ENCODE measurements around the gene LIG3. TPM values are rescaled to one million over a fixed set of nuclear protein-coding genes. Genes with fewer than 3 reads are reported as not detected.

The LIG3 gene
- total RNA-seq, 5 donors from 2014 or later (not counting 1 experiment from before 2014, with no cell fraction given) = 42.7 to 52.7 (median 49.8) TPM

DNA sequence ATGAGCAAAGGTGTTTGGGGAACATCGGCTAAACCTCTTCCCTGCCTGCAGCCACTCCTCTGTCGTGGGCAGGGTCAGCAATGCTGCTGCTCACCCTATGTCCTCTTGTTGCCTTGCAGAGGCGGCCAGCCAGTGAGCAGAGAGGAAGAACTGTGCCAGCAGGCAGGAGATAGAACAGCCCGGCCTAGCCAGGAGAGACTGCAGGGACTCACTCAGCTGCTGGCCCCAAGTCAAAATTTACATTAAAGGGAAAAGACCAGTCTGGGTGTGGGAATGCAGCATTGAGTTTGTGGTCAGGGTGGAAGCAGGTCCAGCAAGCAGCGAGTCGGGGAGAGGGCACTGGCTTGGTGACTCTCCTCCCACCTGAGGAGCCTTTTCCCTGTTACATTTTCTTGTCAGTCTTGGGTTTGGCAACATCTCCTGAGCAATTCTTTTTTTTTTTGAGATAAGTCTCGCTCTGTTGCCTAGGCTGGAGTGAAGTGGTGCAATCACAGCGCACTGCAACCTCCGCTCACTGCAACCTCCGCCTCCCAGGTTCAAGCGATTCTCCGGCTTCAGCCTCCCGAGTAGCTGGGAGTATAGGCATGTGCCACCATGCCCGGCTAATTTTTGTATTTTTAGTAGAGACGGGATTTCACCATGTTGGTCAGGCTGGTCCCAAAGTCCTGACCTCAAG is 22.7 kb downstream of the LIG3 start:
- WGBS (ENCODE audit: insufficient coverage) = 96% methylated on average over 10 of the region's 15 CpGs
- no peaks in the 10 kb centered on the region for H3K9me3 Mint-ChIP-seq
- H3K27ac ChIP-seq (ENCODE audit: low read length) = no peak overlapping the region
- no peaks in the 10 kb centered on the region for H3K9me3 ChIP-seq
- H3K36me3 ChIP-seq (ENCODE audit: control insufficient read depth in 2 of 2, extremely low read depth in 1 of 2, insufficient read depth in 1 of 2, low read length in 1 of 2) = peaks cover 11 to 49% of the 10 kb centered on the region in 2 donors
- H3K27ac Mint-ChIP-seq = peak overlapping the region; percentile 55
- ChIA-PET CTCF (no interaction called here), POLR2A (interaction anchor here in 1 of 2 donors (0.7 kb wide), 1 partner anchor 70 kb away, joined by 3 read pairs; no protein-coding TSS in a partner anchor)
- no peak overlapping the region for H3K4me3 Mint-ChIP-seq
- peaks cover 36% of the 10 kb centered on the region for H3K36me3 Mint-ChIP-seq
- H3K27me3 ChIP-seq (replicated peaks in 1 of 2; ENCODE audit: control insufficient read depth in 2 of 2, extremely low read depth in 1 of 2, insufficient read depth in 2 of 2, low read length in 1 of 2) = no peaks in the 10 kb centered on the region
- ATAC-seq (replicated peaks in 1 of 4) (no peak), DNase-seq (no peak)
- no peaks in the 10 kb centered on the region for H3K27me3 Mint-ChIP-seq
- H3K4me1 Mint-ChIP-seq = peaks cover 5 to 12% (median 6%) of the 10 kb centered on the region in 3 donors
- H3K4me1 ChIP-seq (ENCODE audit: control insufficient read depth in 1 of 2, extremely low read depth in 1 of 2, insufficient read depth in 2 of 2, low read length in 2 of 2) = peaks cover 0 to 7% of the 10 kb centered on the region in 2 experiments
- no peak overlapping the region for H3K4me3 ChIP-seq (ENCODE audit: control insufficient read depth in 1 of 2, extremely low read depth in 1 of 2, low read length in 1 of 2)

DNA sequence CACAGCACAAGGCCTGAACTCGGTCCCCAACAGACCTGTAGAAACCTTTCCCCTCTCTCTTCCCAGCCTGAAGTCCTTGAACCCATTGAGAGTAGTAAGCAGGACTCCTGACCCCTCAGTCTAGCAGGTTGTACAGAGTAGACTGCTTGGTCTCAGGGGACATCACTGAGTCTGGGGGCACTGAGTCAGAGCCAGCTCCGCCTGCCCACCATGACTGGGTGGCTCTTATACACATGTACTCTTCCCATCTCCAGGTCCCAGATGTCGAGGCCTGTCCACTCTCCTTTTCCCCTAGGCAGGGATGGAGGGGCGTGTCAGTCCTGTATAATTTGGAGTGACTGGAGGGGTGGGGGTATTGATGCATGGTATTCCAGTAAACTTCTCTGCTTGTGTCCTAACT is 23.5 kb downstream of the LIG3 start:
- no peaks in the 10 kb centered on the region for H3K9me3 Mint-ChIP-seq
- H3K36me3 Mint-ChIP-seq = peaks cover 34% of the 10 kb centered on the region
- Histone ChIP-seq H3K4me1 (ENCODE audit: control insufficient read depth in 1 of 2, extremely low read depth in 1 of 2, insufficient read depth in 2 of 2, low read length in 2 of 2) (no peaks in the 10 kb centered on the region), H3K27ac (ENCODE audit: low read length) (no peak overlapping the region), H3K4me3 (ENCODE audit: control insufficient read depth in 1 of 2, extremely low read depth in 1 of 2, low read length in 1 of 2) (no peak overlapping the region), H3K36me3 (ENCODE audit: control insufficient read depth in 2 of 2, extremely low read depth in 1 of 2, insufficient read depth in 1 of 2, low read length in 1 of 2) (peaks cover 11 to 51% of the 10 kb centered on the region in 2 donors), H3K9me3 (no peaks in the 10 kb centered on the region), H3K27me3 (replicated peaks in 1 of 2; ENCODE audit: control insufficient read depth in 2 of 2, extremely low read depth in 1 of 2, insufficient read depth in 2 of 2, low read length in 1 of 2) (no peaks in the 10 kb centered on the region)
- ATAC-seq (replicated peaks in 1 of 4) (no peak), DNase-seq (no peak)
- CTCF ChIA-PET = no interaction called here
- peak overlapping the region; percentile 52 to 55 for H3K27ac Mint-ChIP-seq
- no peak overlapping the region for H3K4me3 Mint-ChIP-seq
- H3K4me1 Mint-ChIP-seq = peaks cover 0 to 7% (median 0%) of the 10 kb centered on the region in 3 donors
- POLR2A ChIA-PET = interaction anchor here in 1 of 2 donors (0.7 kb wide), 1 partner anchor 71 kb away, joined by 3 read pairs; no protein-coding TSS in a partner anchor
- H3K27me3 Mint-ChIP-seq = no peaks in the 10 kb centered on the region
- WGBS (ENCODE audit: insufficient coverage) = no CpG with 5 or more reads among the region's 4 CpGs

DNA sequence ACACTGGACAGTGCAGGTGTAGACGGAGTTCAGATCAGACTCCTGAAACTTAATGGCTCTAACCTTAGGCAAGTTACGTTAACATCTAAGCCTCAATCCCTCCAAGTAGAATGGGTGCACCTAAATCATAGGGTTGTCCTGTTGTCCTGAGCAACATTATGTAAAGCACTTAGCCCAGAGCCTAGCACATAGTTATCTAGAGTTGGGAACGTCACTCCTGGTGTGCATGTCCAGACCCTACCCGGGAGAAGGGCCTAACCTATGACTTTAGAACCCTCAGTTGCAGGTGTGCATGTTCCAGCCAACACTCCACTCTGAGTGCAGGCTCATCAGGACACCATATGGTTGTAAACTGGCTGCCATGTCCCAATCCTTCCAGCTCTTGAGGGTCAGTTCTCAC is 26.0 kb downstream of the LIG3 start:
- Histone ChIP-seq H3K4me1 (ENCODE audit: control insufficient read depth in 1 of 2, extremely low read depth in 1 of 2, insufficient read depth in 2 of 2, low read length in 2 of 2) (no peaks in the 10 kb centered on the region), H3K4me3 (ENCODE audit: control insufficient read depth in 1 of 2, extremely low read depth in 1 of 2, low read length in 1 of 2) (no peak overlapping the region), H3K27ac (ENCODE audit: low read length) (no peak overlapping the region), H3K27me3 (replicated peaks in 1 of 2; ENCODE audit: control insufficient read depth in 2 of 2, extremely low read depth in 1 of 2, insufficient read depth in 2 of 2, low read length in 1 of 2) (no peaks in the 10 kb centered on the region), H3K36me3 (ENCODE audit: control insufficient read depth in 2 of 2, extremely low read depth in 1 of 2, insufficient read depth in 1 of 2, low read length in 1 of 2) (peaks cover 11 to 58% of the 10 kb centered on the region in 2 donors), H3K9me3 (no peaks in the 10 kb centered on the region)
- 95% methylated on average over 3 of the region's 4 CpGs for WGBS (ENCODE audit: insufficient coverage)
- H3K27me3 Mint-ChIP-seq = no peaks in the 10 kb centered on the region
- H3K4me3 Mint-ChIP-seq = no peak overlapping the region
- ChIA-PET CTCF (interaction anchor here in 1 of 2 donors (0.7 kb wide), 1 partner anchor 22 kb away, joined by 5 read pairs; no protein-coding TSS in a partner anchor), POLR2A (no interaction called here)
- DNase-seq (no peak), ATAC-seq (replicated peaks in 1 of 4) (peak in 1 of 4 experiments; percentile 20)
- peaks cover 44% of the 10 kb centered on the region for H3K36me3 Mint-ChIP-seq
- peaks cover 0 to 7% (median 0%) of the 10 kb centered on the region in 3 donors for H3K4me1 Mint-ChIP-seq
- no peaks in the 10 kb centered on the region for H3K9me3 Mint-ChIP-seq
- H3K27ac Mint-ChIP-seq = peak overlapping the region in 1 of 2 donors; percentile 72

DNA sequence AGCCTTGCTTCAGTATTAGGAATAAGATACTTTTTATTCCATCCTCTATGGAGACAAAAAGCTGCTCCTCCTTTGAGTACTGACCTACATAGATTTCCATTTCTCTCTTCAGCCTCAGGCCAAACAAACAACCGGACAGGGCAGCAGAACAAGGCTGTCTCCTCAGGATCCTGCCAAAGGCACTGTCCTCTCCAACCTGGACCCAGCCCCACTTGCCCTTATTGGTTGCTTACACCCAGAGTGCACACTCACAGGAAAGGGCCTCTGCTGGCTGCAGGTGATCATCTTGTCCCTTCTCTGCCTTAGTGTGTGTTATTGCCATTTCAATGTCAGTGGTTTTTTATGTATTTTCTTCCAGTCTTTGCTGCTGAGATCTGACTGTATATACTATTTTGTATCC is 26.6 kb downstream of the LIG3 start:
- no peaks in the 10 kb centered on the region for H3K9me3 Mint-ChIP-seq
- Histone ChIP-seq H3K9me3 (no peaks in the 10 kb centered on the region), H3K27ac (ENCODE audit: low read length) (no peak overlapping the region), H3K27me3 (replicated peaks in 1 of 2; ENCODE audit: control insufficient read depth in 2 of 2, extremely low read depth in 1 of 2, insufficient read depth in 2 of 2, low read length in 1 of 2) (no peaks in the 10 kb centered on the region), H3K4me1 (ENCODE audit: control insufficient read depth in 1 of 2, extremely low read depth in 1 of 2, insufficient read depth in 2 of 2, low read length in 2 of 2) (no peaks in the 10 kb centered on the region), H3K36me3 (ENCODE audit: control insufficient read depth in 2 of 2, extremely low read depth in 1 of 2, insufficient read depth in 1 of 2, low read length in 1 of 2) (peaks cover 11 to 58% of the 10 kb centered on the region in 2 donors), H3K4me3 (ENCODE audit: control insufficient read depth in 1 of 2, extremely low read depth in 1 of 2, low read length in 1 of 2) (no peak overlapping the region)
- peak overlapping the region; percentile 72 for H3K27ac Mint-ChIP-seq
- CTCF ChIA-PET = no interaction called here
- no peak for DNase-seq
- POLR2A ChIA-PET = no interaction called here
- no peak for ATAC-seq (replicated peaks in 1 of 4)
- no peak overlapping the region for H3K4me3 Mint-ChIP-seq
- WGBS (ENCODE audit: insufficient coverage) = no CpG with 5 or more reads among the region's 1 CpG
- H3K27me3 Mint-ChIP-seq = no peaks in the 10 kb centered on the region
- H3K36me3 Mint-ChIP-seq = peaks cover 46% of the 10 kb centered on the region
- H3K4me1 Mint-ChIP-seq = peaks cover 0 to 7% (median 0%) of the 10 kb centered on the region in 3 donors

DNA sequence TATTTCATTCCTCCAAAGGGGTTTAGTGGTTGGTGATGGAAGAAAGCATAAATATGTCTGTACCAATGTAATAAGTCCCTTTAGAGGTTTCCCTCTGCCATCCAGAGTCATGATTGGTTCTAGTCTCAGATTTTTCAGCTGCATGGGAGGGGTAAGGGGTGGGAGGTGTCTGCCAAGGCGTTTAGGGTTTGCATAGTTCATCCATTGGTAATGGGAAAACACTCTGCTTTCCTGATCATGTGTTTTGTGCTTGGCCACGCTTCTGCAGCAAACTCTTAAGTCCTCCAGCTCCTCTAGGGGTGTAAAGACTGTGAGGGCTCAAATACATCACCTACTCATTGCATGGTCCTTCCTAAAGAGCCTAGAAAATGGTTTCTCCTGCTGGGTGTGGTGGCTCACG is 29.8 kb downstream of the LIG3 start:
- no peaks in the 10 kb centered on the region for H3K27me3 ChIP-seq (replicated peaks in 1 of 2; ENCODE audit: control insufficient read depth in 2 of 2, extremely low read depth in 1 of 2, insufficient read depth in 2 of 2, low read length in 1 of 2)
- ATAC-seq (replicated peaks in 1 of 4) = no peak
- Mint-ChIP-seq H3K4me3 (no peak overlapping the region), H3K36me3 (peaks cover 46% of the 10 kb centered on the region), H3K9me3 (no peaks in the 10 kb centered on the region), H3K4me1 (peaks cover 0 to 7% (median 0%) of the 10 kb centered on the region in 3 donors), H3K27me3 (no peaks in the 10 kb centered on the region), H3K27ac (peak overlapping the region in 1 of 2 donors; percentile 55)
- POLR2A ChIA-PET = interaction anchor here in 1 of 2 donors (0.7 kb wide), 1 partner anchor 14 kb away, joined by 6 read pairs; no protein-coding TSS in a partner anchor
- CTCF ChIA-PET = interaction anchor here in 1 of 2 donors (0.6 kb wide), 1 partner anchor 77 kb away, joined by 4 read pairs; no protein-coding TSS in a partner anchor
- no peaks in the 10 kb centered on the region for H3K4me1 ChIP-seq (ENCODE audit: control insufficient read depth in 1 of 2, extremely low read depth in 1 of 2, insufficient read depth in 2 of 2, low read length in 2 of 2)
- no peaks in the 10 kb centered on the region for H3K9me3 ChIP-seq
- H3K4me3 ChIP-seq (ENCODE audit: control insufficient read depth in 1 of 2, extremely low read depth in 1 of 2, low read length in 1 of 2) = no peak overlapping the region
- no CpG with 5 or more reads among the region's 3 CpGs for WGBS (ENCODE audit: insufficient coverage)
- H3K27ac ChIP-seq (ENCODE audit: low read length) = no peak overlapping the region
- no peak for DNase-seq
- H3K36me3 ChIP-seq (ENCODE audit: control insufficient read depth in 2 of 2, extremely low read depth in 1 of 2, insufficient read depth in 1 of 2, low read length in 1 of 2) = peaks cover under 1 to 76% of the 10 kb centered on the region in 2 donors

DNA sequence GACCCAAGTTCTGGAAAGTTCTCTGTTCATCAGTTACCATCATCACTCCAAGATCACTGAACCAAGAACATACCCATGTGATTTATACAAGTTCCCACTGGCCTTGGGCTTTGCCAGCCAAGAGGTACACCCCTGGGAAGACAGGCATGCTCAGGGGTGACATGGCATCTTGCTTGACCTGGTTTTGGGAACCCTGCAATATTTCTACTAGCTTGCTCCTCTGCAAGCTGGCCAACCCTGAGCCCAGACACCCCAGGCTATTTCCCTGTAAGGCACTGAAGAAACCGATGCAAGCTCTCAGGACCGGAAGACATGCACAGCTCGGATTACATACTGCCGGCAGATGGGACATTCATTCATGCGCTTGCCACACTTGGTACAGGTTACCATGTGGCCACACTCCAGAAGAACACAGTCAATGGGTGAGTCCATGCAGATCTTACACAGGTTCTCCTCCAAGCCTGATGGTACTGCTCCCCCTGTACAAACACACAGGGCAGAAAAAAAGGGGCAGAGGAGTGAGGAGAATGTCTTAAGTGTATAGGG is 31.4 kb downstream of the LIG3 start:
- H3K9me3 Mint-ChIP-seq = no peaks in the 10 kb centered on the region

More for the DNA sequence above, 31.4 kb downstream of the LIG3 start:
- H3K27ac ChIP-seq (ENCODE audit: low read length) = no peak overlapping the region
- no peaks in the 10 kb centered on the region for H3K27me3 ChIP-seq (replicated peaks in 1 of 2; ENCODE audit: control insufficient read depth in 2 of 2, extremely low read depth in 1 of 2, insufficient read depth in 2 of 2, low read length in 1 of 2)
- H3K4me3 ChIP-seq (ENCODE audit: control insufficient read depth in 1 of 2, extremely low read depth in 1 of 2, low read length in 1 of 2) = no peak overlapping the region
- POLR2A ChIA-PET = no interaction called here
- Mint-ChIP-seq H3K4me3 (no peak overlapping the region), H3K27ac (peak overlapping the region; percentile 3 to 37), H3K4me1 (peaks cover 0 to 8% (median 0%) of the 10 kb centered on the region in 3 donors), H3K27me3 (no peaks in the 10 kb centered on the region), H3K36me3 (peaks cover 62% of the 10 kb centered on the region)
- no peaks in the 10 kb centered on the region for H3K4me1 ChIP-seq (ENCODE audit: control insufficient read depth in 1 of 2, extremely low read depth in 1 of 2, insufficient read depth in 2 of 2, low read length in 2 of 2)
- no peaks in the 10 kb centered on the region for H3K9me3 ChIP-seq
- ATAC-seq (replicated peaks in 1 of 4) (no peak), DNase-seq (no peak)
- H3K36me3 ChIP-seq (ENCODE audit: control insufficient read depth in 2 of 2, extremely low read depth in 1 of 2, insufficient read depth in 1 of 2, low read length in 1 of 2) = peaks cover 7 to 89% of the 10 kb centered on the region in 2 donors
- CTCF ChIA-PET = interaction anchor here in 1 of 2 donors (1.2 kb wide), 1 partner anchor 51 kb away, joined by 4 read pairs; the partner anchor contains the start of gene RFFL
- WGBS (ENCODE audit: insufficient coverage) = 98% methylated on average over 5 of the region's 5 CpGs
